Neuronal stem cell (in vitro differentiated cells): ENCODE results near the gene FAM241B.

Experiments used
- DNase-seq: peaks from one replicate; pipeline ENCODE4 v3.0.0-alpha.2; 2013; ENCODE audit warnings: low spot score
- H2AFZ ChIP-seq: one replicate; pipeline ENCODE4 v1.6.1; 2013; ENCODE audit warnings: mild to moderate bottlenecking, low read length, inconsistent platforms
- H2AK5ac ChIP-seq: 2 replicates; pipeline ENCODE4 v1.6.1; 2013; ENCODE audit warnings: low read depth, mild to moderate bottlenecking, inconsistent platforms, low read length, moderate library complexity, mixed read lengths
- H2BK120ac ChIP-seq: 2 replicates; pipeline ENCODE4 v1.6.1; 2013; ENCODE audit warnings: low read depth, mild to moderate bottlenecking, inconsistent platforms, low read length, moderate library complexity, mixed read lengths
- H2BK12ac ChIP-seq: one replicate; pipeline ENCODE4 v1.6.1; 2013; ENCODE audit warnings: low read length, inconsistent platforms
- H2BK15ac ChIP-seq: 2 replicates; pipeline ENCODE4 v1.6.1; 2013; ENCODE audit warnings: mild to moderate bottlenecking, low read length, inconsistent platforms, mixed read lengths
- H2BK5ac ChIP-seq: one replicate; pipeline ENCODE4 v1.6.1; 2013; ENCODE audit warnings: inconsistent platforms, mild to moderate bottlenecking, low read length, moderate library complexity
- H3K14ac ChIP-seq: one replicate; pipeline ENCODE4 v1.6.1; 2013; ENCODE audit warnings: low read length, inconsistent platforms
- H3K18ac ChIP-seq: 2 replicates; pipeline ENCODE4 v1.6.1; 2013; ENCODE audit warnings: low read length, inconsistent platforms
- H3K23ac ChIP-seq: 2 replicates; pipeline ENCODE4 v1.6.1; 2013; ENCODE audit warnings: low read depth, mild to moderate bottlenecking, mixed read lengths, low read length, inconsistent platforms; ENCODE audit not compliant: poor library complexity
- H3K27ac ChIP-seq: replicated peaks from 3 replicates; pipeline ENCODE4 v1.5.1; 2013; ENCODE audit warnings: low read length, inconsistent platforms
- H3K27me3 ChIP-seq, 3 experiments: 2 replicates each; pipeline ENCODE4 v1.6.1; 2013; ENCODE audit warnings: low read length in 3 of 3, mild to moderate bottlenecking in 2 of 3, inconsistent platforms in 1 of 3, low read depth in 1 of 3, mixed read lengths in 1 of 3, moderate library complexity in 1 of 3; ENCODE audit not compliant: control insufficient read depth in 3 of 3, insufficient read depth in 3 of 3
- H3K36me3 ChIP-seq, 2 donors: replicated peaks in 1 of 2; 2 replicates each; pipeline ENCODE4 v1.6.1; 2013; ENCODE audit warnings: low read length in 2 of 2; ENCODE audit not compliant: control insufficient read depth in 2 of 2, insufficient read depth in 2 of 2
- H3K4ac ChIP-seq: 2 replicates; pipeline ENCODE4 v1.6.1; 2013; ENCODE audit warnings: inconsistent platforms, mild to moderate bottlenecking, low read length, moderate library complexity
- H3K4me1 ChIP-seq, 2 donors: 1 replicate in 1 of 2; 2 replicates in 1 of 2; pipeline ENCODE4 v1.6.1; 2013; ENCODE audit warnings: low read length in 2 of 2, low read depth in 1 of 2; ENCODE audit not compliant: control insufficient read depth in 2 of 2, insufficient read depth in 1 of 2
- H3K4me2 ChIP-seq: one replicate; pipeline ENCODE4 v1.6.1; 2013; ENCODE audit warnings: mild to moderate bottlenecking, low read length, inconsistent platforms; ENCODE audit not compliant: insufficient read depth, poor library complexity, severe bottlenecking
- H3K4me3 ChIP-seq, 2 donors: 2 replicates each; pipeline ENCODE4 v1.5.1; 2013; ENCODE audit warnings: low read length in 2 of 2, mild to moderate bottlenecking in 2 of 2, inconsistent platforms in 1 of 2, moderate library complexity in 1 of 2
- H3K79me1 ChIP-seq: one replicate; pipeline ENCODE4 v1.6.1; 2013; ENCODE audit warnings: low read depth, mild to moderate bottlenecking, inconsistent platforms, low read length, moderate library complexity
- H3K9ac ChIP-seq: one replicate; pipeline ENCODE4 v1.6.1; 2013; ENCODE audit warnings: mild to moderate bottlenecking, low read depth, low read length, inconsistent platforms; ENCODE audit not compliant: poor library complexity
- H3K9me3 ChIP-seq, 2 donors: replicated peaks in 1 of 2; 2 replicates each; pipeline versions ENCODE3 to v1.6.1; 2013; ENCODE audit warnings: low read length in 2 of 2, mild to moderate bottlenecking in 2 of 2, inconsistent platforms in 1 of 2, low read depth in 1 of 2, mixed read lengths in 1 of 2, moderate library complexity in 1 of 2; ENCODE audit not compliant: control insufficient read depth in 2 of 2, insufficient read depth in 1 of 2
- H4K8ac ChIP-seq: one replicate; pipeline ENCODE4 v1.6.1; 2013; ENCODE audit warnings: low read depth, mild to moderate bottlenecking, inconsistent platforms, low read length, moderate library complexity
- H4K91ac ChIP-seq: one replicate; pipeline ENCODE4 v1.6.1; 2013; ENCODE audit warnings: low read length, low read depth, mild to moderate bottlenecking, inconsistent platforms; ENCODE audit not compliant: poor library complexity
- WGBS, 2 donors: extraction: QIAGEN DNeasy Blood & Tissue Kit; methylation state at CpG; one replicate each; pipeline ENCODE4 v1.1.7; 2013; ENCODE audit warnings: missing lambda C conversion rate in 2 of 2, mixed read lengths in 1 of 2; ENCODE audit not compliant: insufficient read length in 2 of 2, insufficient replicate concordance in 1 of 2; ENCODE audit errors: extremely low coverage in 2 of 2; 5-methylcytosine and 5-hydroxymethylcytosine counted together

FAM241B gene

GRCh38 chr10:69620625-69621024, 9.4 kb upstream of the FAM241B start:
- peaks cover 3 to 5% of the 10 kb centered on the region in 2 donors for H3K9me3 ChIP-seq
- H3K9ac ChIP-seq, result no peak overlapping the region
- H3K4ac ChIP-seq, result no peak overlapping the region
- H3K4me3 ChIP-seq, result no peak overlapping the region
- H3K23ac ChIP-seq, result no peak overlapping the region
- H4K91ac ChIP-seq, result peak overlapping the region; percentile 38
- H2BK12ac ChIP-seq, result no peak overlapping the region
- H2AK5ac ChIP-seq, result no peak overlapping the region
- H3K36me3 ChIP-seq, result no peaks in the 10 kb centered on the region
- H3K4me1 ChIP-seq, result peaks cover 0 to 9% of the 10 kb centered on the region in 2 donors
- peak overlapping the region; percentile 29 for H2BK5ac ChIP-seq
- peak overlapping the region; percentile 36 for H3K27ac ChIP-seq
- H3K14ac ChIP-seq, result no peak overlapping the region
- H3K4me2 ChIP-seq, result no peak overlapping the region
- no peak overlapping the region for H2BK120ac ChIP-seq
- peak overlapping the region; percentile 35 for H2BK15ac ChIP-seq
- H2AFZ ChIP-seq, result peak overlapping the region; percentile 63
- peaks cover 0 to 23% (median 0%) of the 10 kb centered on the region in 3 experiments for H3K27me3 ChIP-seq
- no peak overlapping the region for H4K8ac ChIP-seq
- WGBS, 2 donors, result no CpG with 5 or more reads among the region's 5 CpGs
- DNase-seq, result no peak
- peak overlapping the region; percentile 33 for H3K18ac ChIP-seq
- no peaks in the 10 kb centered on the region for H3K79me1 ChIP-seq

GRCh38 chr10:69624245-69624786, 5.7 kb upstream of the FAM241B start:
- H2BK15ac ChIP-seq, result no peak overlapping the region
- no peaks in the 10 kb centered on the region for H3K79me1 ChIP-seq
- no peak overlapping the region for H3K27ac ChIP-seq
- no CpG with 5 or more reads among the region's 2 CpGs for WGBS, 2 donors
- no peak overlapping the region for H3K9ac ChIP-seq
- no peak for DNase-seq
- H2BK5ac ChIP-seq, result no peak overlapping the region
- H3K4me2 ChIP-seq, result no peak overlapping the region
- peaks cover 0 to 4% (median 0%) of the 10 kb centered on the region in 3 experiments for H3K27me3 ChIP-seq
- H3K36me3 ChIP-seq, result no peaks in the 10 kb centered on the region
- no peak overlapping the region for H3K14ac ChIP-seq
- peaks cover 2 to 3% of the 10 kb centered on the region in 2 donors for H3K9me3 ChIP-seq
- no peak overlapping the region for H2AFZ ChIP-seq
- H4K91ac ChIP-seq, result no peak overlapping the region
- H4K8ac ChIP-seq, result no peak overlapping the region
- H3K4me1 ChIP-seq, result peaks cover 0 to 9% of the 10 kb centered on the region in 2 donors
- no peak overlapping the region for H3K18ac ChIP-seq
- H3K4ac ChIP-seq, result no peak overlapping the region
- no peak overlapping the region for H2BK12ac ChIP-seq
- no peak overlapping the region for H2BK120ac ChIP-seq
- H3K4me3 ChIP-seq, result no peak overlapping the region
- no peak overlapping the region for H2AK5ac ChIP-seq
- no peak overlapping the region for H3K23ac ChIP-seq

GRCh38 chr10:69626826-69627225, 3.2 kb upstream of the FAM241B start:
- H3K18ac ChIP-seq, result no peak overlapping the region
- no peak overlapping the region for H3K4me3 ChIP-seq
- peaks cover 3 to 7% of the 10 kb centered on the region in 2 donors for H3K36me3 ChIP-seq
- H3K27me3 ChIP-seq, result peaks cover 0 to 7% (median 0%) of the 10 kb centered on the region in 3 experiments
- no peak overlapping the region for H2BK12ac ChIP-seq
- H4K8ac ChIP-seq, result no peak overlapping the region
- peaks cover 2 to 3% of the 10 kb centered on the region in 2 donors for H3K9me3 ChIP-seq
- H3K4me2 ChIP-seq, result no peak overlapping the region
- H4K91ac ChIP-seq, result no peak overlapping the region
- no peak overlapping the region for H3K9ac ChIP-seq
- no peak overlapping the region for H2BK120ac ChIP-seq
- H2BK15ac ChIP-seq, result no peak overlapping the region
- no peak overlapping the region for H3K23ac ChIP-seq
- H3K4ac ChIP-seq, result no peak overlapping the region
- H3K4me1 ChIP-seq, result peaks cover 2 to 6% of the 10 kb centered on the region in 2 donors
- DNase-seq, result no peak
- H3K79me1 ChIP-seq, result peaks cover 7% of the 10 kb centered on the region
- no peak overlapping the region for H3K14ac ChIP-seq
- H2BK5ac ChIP-seq, result no peak overlapping the region
- no peak overlapping the region for H2AK5ac ChIP-seq
- H3K27ac ChIP-seq, result no peak overlapping the region
- no peak overlapping the region for H2AFZ ChIP-seq

DNA sequence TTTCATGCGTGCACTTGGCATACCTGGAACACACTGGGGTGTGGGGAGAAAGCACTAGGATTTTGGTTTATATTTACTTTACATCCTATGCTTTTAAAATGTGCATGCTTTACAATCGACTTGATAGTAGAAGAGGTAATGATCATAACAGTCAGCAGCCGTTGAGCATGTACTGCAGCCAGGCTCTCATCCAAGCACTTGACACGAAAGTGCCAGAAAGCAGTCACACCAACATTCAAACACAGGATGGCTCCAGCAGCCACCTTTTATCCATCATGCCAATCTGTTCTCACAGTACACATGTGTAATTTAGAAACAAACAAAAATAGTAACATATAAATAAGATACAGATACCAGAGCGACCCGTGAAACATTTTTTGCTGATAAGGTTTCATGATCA, 1.2 kb upstream of the FAM241B start:
- Histone ChIP-seq H2BK12ac (no peak overlapping the region), H2BK5ac (no peak overlapping the region), H3K4me1 (peaks cover 2 to 6% of the 10 kb centered on the region in 2 donors), H2AFZ (no peak overlapping the region), H3K27me3 (peaks cover 0 to 7% (median 0%) of the 10 kb centered on the region in 3 experiments), H3K4ac (no peak overlapping the region), H3K27ac (no peak overlapping the region), H3K9me3 (peaks cover 0 to 3% of the 10 kb centered on the region in 2 donors), H2BK120ac (no peak overlapping the region), H3K18ac (no peak overlapping the region), H2BK15ac (no peak overlapping the region), H3K4me2 (no peak overlapping the region), H4K91ac (no peak overlapping the region), H3K79me1 (peaks cover 7% of the 10 kb centered on the region), H3K9ac (no peak overlapping the region), H3K4me3 (no peak overlapping the region), H2AK5ac (no peak overlapping the region), H4K8ac (no peak overlapping the region), H3K14ac (no peak overlapping the region), H3K36me3 (peaks cover 16 to 24% of the 10 kb centered on the region in 2 donors), H3K23ac (no peak overlapping the region)
- WGBS, 2 donors, result no CpG with 5 or more reads among the region's 6 CpGs
- DNase-seq, result no peak
